ENCODE measurements around the gene PTK6.

PTK6 gene

DNA sequence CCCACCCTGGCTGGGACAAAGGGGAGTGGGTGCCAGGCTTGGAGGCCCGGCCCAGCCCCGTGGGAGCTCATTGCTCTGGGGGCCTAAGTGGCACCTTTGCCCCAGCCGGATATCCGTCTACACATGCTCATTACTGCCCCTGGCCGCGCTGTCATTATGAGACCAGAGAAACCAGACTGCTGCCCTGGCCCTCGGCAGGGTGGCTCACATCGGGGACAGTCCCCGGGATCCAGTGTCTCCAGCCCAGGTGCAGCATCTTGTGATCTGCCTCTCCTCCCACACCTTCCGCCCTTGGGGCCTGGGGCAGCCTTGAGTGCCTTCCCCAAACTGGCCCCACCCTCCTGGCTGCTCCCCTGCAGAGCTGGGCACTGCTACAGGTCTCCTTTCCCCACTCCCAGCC lies 5.5 kb upstream of the PTK6 start:
- no peak for ATAC-seq

- ATAC-seq: no peak
Measured at GRCh38 chr20:63542031-63542559, 4.9 kb upstream of the PTK6 start.

- no peak for ATAC-seq
Measured at GRCh38 chr20:63541371-63541770, 4.2 kb upstream of the PTK6 start.

GRCh38 chr20:63540417-63541186 lies 3.4 kb upstream of the PTK6 start:
- no peak for ATAC-seq

GRCh38 chr20:63539441-63540370 lies 2.5 kb upstream of the PTK6 start:
- ATAC-seq: no peak

DNA sequence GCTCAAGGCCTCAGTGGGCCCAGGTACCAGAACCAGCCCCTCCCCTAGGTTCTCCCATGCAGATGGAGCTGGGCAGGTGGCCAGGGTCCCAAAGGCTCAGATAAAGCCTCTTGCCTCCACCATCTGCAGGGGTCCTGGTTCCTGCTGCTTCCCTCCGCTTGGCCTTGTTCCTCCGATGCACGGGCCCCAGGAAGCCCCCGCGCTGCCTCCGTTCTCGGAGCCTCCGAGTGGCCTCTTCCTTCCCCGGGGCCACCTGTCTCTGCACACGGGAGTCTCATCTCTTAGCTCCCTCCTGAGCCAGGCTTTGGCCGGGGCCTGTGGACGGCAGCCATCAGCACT lies 1.9 kb upstream of the PTK6 start:
- ATAC-seq: no peak

DNA sequence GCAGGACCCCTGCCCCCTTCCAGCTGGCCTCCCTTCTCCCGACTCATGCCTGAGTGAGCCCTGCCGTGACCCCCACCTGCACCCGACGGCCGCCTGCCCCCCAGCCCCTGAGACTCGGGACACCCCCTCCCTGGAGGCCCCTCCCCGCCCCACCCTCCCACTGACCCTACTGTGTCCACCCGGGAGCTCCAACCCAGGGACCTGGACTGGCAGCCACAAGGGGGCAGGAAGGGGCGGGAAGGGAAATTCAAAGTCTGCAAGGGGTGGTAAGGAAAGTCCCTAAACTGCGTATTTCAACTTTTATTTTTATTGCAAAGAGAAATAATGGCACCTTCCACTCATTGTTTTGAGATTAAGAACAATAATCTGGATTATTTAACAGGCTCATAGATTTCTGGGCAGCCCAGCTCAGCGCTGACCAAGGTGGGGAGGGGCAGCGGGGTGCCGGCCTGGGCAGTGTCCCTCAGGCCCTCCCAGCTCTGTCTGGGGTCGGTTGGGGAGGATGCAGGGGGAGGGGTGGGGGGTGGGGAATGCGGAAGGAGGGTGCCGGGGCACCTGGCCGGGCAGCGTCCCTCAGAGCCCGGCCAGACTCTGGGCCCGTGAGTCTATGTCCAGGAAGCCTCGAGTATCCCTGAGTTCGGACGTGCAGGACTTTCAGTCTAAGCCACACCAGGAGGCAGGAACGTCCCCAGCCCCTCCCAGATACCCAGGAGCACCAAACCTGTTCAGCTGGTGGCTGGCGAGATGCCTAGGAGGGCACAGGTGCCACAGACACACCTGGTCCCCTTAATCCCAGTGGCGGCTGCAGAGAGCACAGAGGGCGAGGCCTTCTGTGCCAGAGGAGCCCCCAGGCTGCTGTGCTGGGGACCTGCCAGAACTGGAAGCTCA lies 1.3 kb upstream of the PTK6 start:
- ATAC-seq: peak in 1 of 2 donors; percentile 0

DNA sequence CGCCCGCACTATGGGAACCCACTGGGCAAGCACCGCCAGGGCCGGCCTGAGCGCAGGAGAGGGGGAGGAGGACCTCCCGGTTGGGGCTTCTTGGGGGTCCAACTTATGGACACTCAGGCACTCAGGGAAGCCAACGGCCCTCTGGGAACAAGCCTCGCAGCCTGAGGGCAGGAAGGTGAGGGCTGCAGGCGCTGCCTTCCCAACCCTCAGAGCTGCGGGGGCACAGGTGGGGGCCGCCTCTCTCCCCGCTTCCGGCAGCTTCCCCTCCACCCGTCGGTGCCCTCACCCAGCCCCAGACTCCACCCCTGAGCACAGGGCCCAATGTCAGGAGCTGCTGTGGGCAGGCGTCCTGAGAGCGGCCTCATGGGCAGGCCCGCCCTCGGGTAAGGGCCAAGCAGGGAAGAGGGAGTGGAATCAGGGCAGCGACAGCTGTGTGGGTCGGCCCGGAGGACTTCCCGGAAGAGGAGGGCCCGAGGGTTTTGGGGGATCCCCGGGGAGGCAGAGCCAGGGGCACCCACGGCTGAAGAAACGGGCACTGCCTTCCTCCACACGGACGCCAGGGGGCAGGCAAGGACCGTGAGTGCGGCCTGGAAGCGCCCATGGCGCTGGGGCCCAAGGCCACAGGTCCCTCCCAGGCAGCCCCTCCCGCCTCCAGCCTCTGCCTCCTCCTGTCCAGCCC lies 488 bp upstream of the PTK6 start:
- ATAC-seq: peak; percentile 94 to 95

GRCh38 chr20:63536241-63536977 lies 767 bp downstream of the PTK6 start:
- no peak for ATAC-seq

DNA sequence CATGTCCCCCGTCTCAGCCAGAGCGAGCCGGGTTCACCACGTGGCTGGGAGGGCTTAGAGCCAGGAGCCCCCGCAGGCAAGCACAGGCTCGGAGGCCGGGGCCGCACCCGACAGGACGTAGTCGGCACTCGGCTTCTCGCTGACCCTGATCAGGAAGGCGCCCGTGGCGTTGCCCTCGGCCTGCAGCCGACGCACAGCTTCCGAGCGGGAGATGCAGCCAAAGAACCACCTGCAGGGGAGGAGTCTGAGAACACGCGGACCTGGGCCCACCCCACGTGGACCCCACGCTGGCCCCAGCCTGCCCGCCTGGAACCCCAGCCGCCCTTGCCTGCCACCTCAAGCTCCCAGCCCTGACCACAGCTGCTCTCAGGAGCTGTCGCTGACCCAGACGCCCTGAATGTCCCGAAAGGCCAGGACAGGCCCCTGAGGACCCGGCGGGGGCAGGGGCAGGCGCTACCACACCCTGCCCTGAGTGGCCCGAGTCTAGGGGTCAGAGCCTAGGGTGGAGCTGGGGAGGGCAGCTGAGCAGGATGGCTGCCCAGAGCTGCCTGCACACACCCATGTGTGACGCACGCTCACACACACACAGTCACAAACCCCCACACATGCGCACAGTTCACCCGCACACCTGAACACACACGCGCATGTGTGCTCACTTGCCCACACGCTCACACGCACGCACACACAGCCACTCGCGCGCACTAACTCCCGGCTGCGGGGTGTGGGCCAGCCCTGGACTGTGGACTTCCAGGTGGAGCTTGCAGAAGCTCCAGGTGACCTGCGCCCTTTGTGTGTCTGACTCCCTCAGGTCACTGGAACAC lies 2.1 kb downstream of the PTK6 start:
- ATAC-seq: no peak

DNA sequence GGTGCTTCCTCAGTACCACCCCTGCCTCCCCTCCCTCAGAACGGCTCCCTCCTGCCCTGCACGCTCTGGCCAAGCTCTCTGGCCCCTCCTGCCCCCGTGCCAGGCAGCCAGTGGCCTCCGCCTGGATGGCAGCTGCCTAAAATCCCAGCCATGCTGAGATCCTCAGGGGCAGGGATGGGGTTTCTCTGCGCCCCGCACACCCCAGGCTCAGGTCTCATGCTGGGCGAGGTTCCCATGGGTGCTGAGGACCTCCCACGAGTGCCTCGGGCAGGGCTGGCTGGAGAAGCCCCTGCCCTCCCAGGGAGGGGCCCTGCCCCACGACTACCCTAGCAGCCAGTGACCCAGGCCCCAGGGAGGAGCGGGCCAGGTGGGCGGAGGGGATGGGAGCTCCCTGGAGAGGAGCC lies 2.7 kb downstream of the PTK6 start:
- ATAC-seq: no peak

- no peak for ATAC-seq
Measured at GRCh38 chr20:63533871-63534393, 3.2 kb downstream of the PTK6 start.

- no peak for ATAC-seq
Measured at GRCh38 chr20:63533388-63533787, 3.8 kb downstream of the PTK6 start.

DNA sequence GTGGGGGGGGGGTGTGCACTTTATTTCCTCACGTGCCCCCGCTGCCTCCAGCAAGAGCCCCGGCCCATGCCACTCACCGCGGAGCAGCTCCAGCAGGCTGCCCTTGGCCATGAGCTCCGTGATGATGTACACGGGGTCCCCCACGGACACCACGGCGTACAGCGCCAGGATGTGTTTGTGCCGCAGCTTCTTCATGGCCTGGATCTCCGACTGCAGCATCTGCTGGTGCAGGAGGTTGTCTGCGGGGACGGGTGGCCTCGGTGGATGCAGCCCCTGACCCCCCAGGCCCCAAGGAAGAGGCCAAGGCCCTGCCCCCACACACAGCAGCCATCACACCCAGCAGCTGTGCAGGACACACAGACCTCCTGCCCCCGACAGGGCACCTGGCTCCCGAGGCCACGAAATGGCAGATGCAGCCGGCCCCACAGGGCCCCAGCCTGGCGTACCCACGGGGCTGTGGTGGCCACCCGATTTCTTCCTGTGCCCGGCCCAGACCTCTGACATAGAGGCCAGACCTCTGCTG lies 4.7 kb downstream of the PTK6 start:
- ATAC-seq: no peak

DNA sequence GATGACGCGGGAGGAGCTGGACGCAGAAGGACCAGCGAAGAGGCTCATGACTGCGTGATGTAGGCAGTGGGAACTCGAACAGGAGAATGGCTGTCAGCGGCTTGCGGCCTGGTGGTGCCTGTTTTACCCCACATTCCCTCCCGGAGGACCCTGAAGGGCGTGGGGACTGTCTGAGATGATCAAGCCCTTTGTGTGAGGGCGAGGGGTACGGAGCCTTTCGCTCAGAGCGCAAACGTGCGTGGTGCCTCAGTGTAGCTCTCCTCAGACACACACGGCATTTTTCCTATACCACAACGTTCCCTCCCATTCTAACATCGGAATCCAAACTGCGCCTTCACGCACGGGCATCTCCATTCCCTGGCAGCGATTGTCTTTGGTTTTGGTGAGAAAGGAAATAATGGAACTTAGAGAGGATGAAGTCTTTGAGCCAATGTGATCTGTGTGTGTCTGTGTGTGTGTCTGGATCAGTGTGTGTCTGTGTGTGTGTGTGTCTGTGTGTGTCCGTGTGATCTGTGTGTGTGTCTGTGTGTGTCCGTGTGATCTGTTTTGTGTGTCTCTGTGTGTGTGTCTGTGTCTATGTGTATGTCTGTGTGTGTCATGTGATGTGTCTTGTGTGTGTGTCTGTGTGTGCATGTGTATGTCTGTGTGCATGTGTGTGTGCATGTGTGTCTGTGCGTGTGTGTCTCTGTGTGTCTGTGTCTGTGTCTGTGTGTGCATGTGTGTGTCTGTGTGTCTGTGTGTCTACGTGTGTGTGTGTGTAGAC lies 5.3 kb downstream of the PTK6 start:
- ATAC-seq: no peak

GRCh38 chr20:63530788-63531160 lies 6.4 kb downstream of the PTK6 start:
- ATAC-seq: no peak

DNA sequence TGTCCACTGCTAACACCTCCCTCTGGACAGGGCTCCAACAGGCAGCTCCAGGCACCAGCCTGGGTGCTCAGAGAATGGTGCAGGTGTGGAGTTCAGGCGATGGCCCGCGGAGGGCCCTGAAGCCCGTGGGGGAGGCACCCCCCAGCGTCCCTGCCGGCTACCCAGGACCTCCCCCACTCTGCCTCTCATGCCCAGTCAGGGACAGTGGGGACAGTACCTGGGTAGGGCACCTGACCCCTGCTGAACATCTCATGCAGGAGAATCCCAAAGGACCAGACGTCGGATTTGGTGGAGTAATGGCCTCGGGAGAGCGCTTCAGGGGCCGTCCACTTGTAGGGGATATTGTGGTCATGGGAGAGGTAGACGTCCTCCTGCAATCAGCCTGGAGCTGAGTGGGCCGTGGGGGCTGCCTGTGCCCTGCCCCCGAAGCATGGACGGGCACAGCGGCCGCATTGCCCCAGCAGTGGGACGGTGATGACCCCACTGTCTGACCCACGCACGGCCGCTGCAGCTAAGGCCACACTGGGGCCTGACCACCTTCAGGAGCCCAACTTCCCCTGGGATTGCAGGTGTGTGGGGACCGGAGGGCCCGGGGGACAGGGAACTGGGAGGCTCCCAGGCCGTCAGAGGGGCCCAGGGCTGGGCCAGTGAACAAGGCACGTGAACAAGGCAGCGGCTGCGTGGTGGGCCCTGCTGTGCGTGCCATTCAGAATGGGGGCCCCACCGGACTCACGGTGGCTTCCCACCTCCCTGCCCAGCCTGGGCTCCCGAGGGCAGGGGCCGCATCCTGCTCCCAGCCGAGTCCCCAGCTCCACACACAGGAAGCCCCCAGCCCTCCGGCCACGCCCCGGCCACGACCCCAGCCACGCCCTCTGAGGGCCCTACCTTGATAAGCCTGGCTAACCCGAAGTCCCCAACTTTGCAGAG lies 7.1 kb downstream of the PTK6 start:
- no peak for ATAC-seq
